IPS-18c (cell line): ENCODE results near the gene FUT3.

ENCODE experiments used
- H3K4me3 ChIP-seq: 2 replicates; pipeline ENCODE4 v1.7.0; 2013; ENCODE audit warnings: low read depth, mild to moderate bottlenecking, low read length, moderate library complexity; ENCODE audit not compliant: insufficient read depth
- H3K9me3 ChIP-seq: one replicate; pipeline ENCODE4 v1.6.1; 2013; ENCODE audit warnings: mild to moderate bottlenecking, low read length, moderate library complexity; ENCODE audit not compliant: control insufficient read depth, insufficient read depth

The FUT3 gene

GRCh38 chr19:5832527-5833216, 18.6 kb downstream of the FUT3 start:
- H3K9me3 ChIP-seq = no peaks in the 10 kb centered on the region
- H3K4me3 ChIP-seq = no peak overlapping the region

GRCh38 chr19:5832061-5832460, 19.2 kb downstream of the FUT3 start:
- H3K4me3 ChIP-seq = no peak overlapping the region

GRCh38 chr19:5831159-5831558, 20.1 kb downstream of the FUT3 start:
- Histone ChIP-seq H3K9me3 (no peaks in the 10 kb centered on the region), H3K4me3 (no peak overlapping the region)

More at GRCh38 chr19:5832061-5832460, 19.2 kb downstream of the FUT3 start:
- no peaks in the 10 kb centered on the region for H3K9me3 ChIP-seq

- H3K4me3 ChIP-seq = peak overlapping the region; percentile 89; the same call in 1 of the 2 replicates
Observed at GRCh38 chr19:5829567-5830310, 21.5 kb downstream of the FUT3 start.

GRCh38 chr19:5828661-5829566, 22.3 kb downstream of the FUT3 start:
- H3K4me3 ChIP-seq = peak overlapping the region; percentile 89
- peaks cover 2% of the 10 kb centered on the region for H3K9me3 ChIP-seq

More at GRCh38 chr19:5829567-5830310, 21.5 kb downstream of the FUT3 start:
- H3K9me3 ChIP-seq = peaks cover 2% of the 10 kb centered on the region

GRCh38 chr19:5827891-5828660, 23.2 kb downstream of the FUT3 start:
- peak overlapping the region; percentile 89 for H3K4me3 ChIP-seq
- peaks cover 2% of the 10 kb centered on the region for H3K9me3 ChIP-seq

- peak overlapping the region; percentile 38; the same call in 1 of the 2 replicates for H3K4me3 ChIP-seq
- H3K9me3 ChIP-seq = peaks cover 2% of the 10 kb centered on the region
Observed at GRCh38 chr19:5827342-5827890, 23.8 kb downstream of the FUT3 start.

- H3K4me3 ChIP-seq = no peak overlapping the region; the same call in 1 of the 2 replicates
- peaks cover 2% of the 10 kb centered on the region for H3K9me3 ChIP-seq
Observed at GRCh38 chr19:5826531-5827341, 24.5 kb downstream of the FUT3 start.

- Histone ChIP-seq H3K4me3 (no peak overlapping the region), H3K9me3 (peaks cover 2% of the 10 kb centered on the region)
Observed at GRCh38 chr19:5825178-5825577, 26.1 kb downstream of the FUT3 start.

- Histone ChIP-seq H3K4me3 (no peak overlapping the region), H3K9me3 (peaks cover 2% of the 10 kb centered on the region)
Observed at GRCh38 chr19:5824751-5825150, 26.5 kb downstream of the FUT3 start.

GRCh38 chr19:5823579-5824281, 27.5 kb downstream of the FUT3 start:
- Histone ChIP-seq H3K9me3 (peaks cover 4% of the 10 kb centered on the region), H3K4me3 (no peak overlapping the region)

GRCh38 chr19:5822181-5822844, 28.9 kb downstream of the FUT3 start:
- H3K4me3 ChIP-seq = no peak overlapping the region
- H3K9me3 ChIP-seq = peaks cover 4% of the 10 kb centered on the region

GRCh38 chr19:5821521-5822180, 29.6 kb downstream of the FUT3 start:
- Histone ChIP-seq H3K9me3 (peaks cover 4% of the 10 kb centered on the region), H3K4me3 (no peak overlapping the region)

- H3K9me3 ChIP-seq = peaks cover 4% of the 10 kb centered on the region
- H3K4me3 ChIP-seq = no peak overlapping the region
Observed at GRCh38 chr19:5820785-5821184, 30.5 kb downstream of the FUT3 start.
